ENCODE measurements around the gene TCTN2.

Gene TCTN2

DNA sequence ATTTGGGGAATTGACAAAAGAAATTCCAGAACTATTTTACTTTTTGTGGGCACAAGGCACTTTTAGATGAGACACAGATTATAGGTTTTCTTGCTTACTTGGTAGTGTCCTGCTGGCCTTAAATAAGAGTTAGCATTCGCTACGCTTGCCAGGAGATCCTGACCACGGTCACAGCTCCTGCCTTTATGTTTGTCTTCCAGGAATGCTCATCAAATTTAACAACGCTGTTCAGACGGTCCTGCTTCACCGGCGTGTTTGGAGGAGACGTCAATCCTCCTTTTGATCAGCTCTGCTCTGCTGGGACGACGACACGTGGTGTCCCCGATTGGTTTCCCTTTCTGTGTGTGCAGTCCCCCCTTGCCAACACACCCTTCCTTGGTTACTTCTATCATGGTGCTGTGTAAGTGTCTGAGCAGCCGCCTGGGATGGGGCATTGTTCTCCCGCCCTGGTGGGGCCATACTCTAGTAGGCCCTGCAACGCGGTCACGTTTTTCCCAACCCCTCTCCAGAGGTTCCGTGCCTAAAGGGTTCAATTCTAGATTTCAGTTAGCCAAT is 15.8 kb downstream of the TCTN2 start:
- DNase-seq (ENCODE audit: low spot score) = no peak

GRCh38 chr12:123690191-123690840 is 19.4 kb downstream of the TCTN2 start:
- no peak for DNase-seq (ENCODE audit: low spot score)

DNA sequence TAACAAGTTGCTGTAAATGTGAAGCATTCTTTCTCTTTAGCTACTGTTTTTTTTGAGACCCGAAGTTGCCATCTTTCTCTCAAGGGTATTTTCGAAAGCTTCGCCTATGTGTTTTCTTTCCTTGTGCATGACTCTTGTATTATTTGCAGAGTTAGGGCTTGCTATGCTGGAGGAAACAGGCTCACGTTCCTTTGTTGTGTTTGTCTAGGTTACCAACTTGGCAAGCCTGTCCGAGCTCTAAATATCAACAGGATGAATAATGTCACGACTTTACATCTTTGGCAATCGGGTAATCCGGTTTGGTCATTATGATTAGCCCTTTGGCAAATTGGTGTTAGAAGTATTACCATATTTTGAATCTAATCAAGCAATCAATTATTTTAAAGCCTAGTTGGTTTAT is 25.3 kb downstream of the TCTN2 start:
- no peak for DNase-seq (ENCODE audit: low spot score)

- DNase-seq (ENCODE audit: low spot score) = no peak
Observed at GRCh38 chr12:123696646-123697045, 25.7 kb downstream of the TCTN2 start.

DNA sequence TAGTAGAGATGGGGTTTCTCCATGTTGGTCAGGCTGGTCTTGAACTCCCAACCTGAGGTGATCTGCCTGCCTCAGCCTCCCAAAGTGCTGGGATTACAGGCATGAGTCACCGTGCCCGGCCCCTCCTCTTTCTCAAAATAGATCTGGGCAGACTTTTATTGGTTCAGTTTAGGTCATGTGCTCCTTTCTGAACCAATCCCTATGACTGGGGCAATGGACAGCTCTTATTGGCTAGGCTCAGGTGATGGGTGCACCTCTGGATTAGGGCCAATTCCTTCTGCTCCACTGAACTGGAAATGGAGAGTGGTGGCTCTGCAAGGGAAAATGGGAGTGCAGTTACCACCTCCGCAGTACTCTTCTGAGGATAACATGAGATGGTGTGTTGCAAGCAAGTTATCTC is 35.0 kb downstream of the TCTN2 start:
- no peak for DNase-seq (ENCODE audit: low spot score)

GRCh38 chr12:123707466-123707865 is 36.6 kb downstream of the TCTN2 start:
- no peak for DNase-seq (ENCODE audit: low spot score)

- DNase-seq (ENCODE audit: low spot score) = no peak
Observed at GRCh38 chr12:123712780-123713319, 41.9 kb downstream of the TCTN2 start.

DNA sequence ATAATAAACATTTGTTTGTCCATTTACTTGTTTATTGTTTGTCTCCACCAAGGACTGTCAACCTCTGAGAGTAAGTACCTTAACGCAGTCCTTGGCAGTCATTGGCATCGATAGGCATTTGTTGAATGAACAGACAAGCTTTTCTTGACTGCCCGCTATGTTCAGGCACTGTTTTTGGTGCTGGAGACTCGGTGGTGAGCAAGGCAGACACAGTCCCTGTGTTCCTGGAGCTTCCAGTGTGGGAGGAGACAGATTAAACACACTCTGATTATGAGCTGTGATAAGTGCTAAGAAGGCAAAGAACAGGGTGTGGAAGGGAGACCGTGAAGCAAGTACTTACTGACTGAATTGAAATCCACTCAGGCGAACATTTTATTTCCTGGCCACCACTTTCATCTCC is 42.5 kb downstream of the TCTN2 start:
- DNase-seq (ENCODE audit: low spot score) = peak; percentile 23

- no peak for DNase-seq (ENCODE audit: low spot score)
Observed at GRCh38 chr12:123713823-123714585, 43.1 kb downstream of the TCTN2 start.

GRCh38 chr12:123715195-123715594 is 44.3 kb downstream of the TCTN2 start:
- DNase-seq (ENCODE audit: low spot score) = no peak

- no peak for DNase-seq (ENCODE audit: low spot score)
Observed at GRCh38 chr12:123717350-123717749, 46.4 kb downstream of the TCTN2 start.

DNA sequence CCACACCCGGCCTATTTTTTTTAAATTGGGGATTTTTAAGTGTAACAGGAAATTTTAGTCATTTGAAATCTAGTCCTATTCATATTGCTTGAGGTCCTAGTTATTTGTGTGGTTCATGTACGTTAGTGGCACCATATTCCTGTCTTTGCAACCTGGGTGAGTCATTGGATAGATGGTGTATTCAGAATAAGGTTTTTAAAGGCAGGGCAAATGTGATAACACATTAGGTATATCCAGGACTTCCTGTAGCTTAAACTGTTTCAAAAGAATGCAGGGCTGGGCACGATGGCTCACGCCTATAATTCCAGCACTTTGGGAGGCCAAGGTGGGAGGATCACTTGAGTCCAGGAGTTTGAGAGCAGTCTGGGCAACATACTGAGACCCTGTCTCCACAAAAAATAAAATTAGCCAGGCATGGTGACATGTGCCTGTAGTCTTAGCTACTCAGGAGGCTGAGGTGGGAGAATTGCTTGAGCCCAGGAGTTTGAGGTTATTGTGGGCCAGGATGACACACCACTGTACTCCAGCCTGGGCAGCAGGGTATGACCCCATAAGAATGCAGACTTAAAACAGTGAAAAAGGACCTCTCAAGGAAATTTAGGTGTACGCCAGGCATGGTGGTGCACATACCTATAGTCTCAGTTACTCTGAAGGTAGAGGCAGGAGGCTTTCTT is 49.4 kb downstream of the TCTN2 start:
- no peak for DNase-seq (ENCODE audit: low spot score)

- DNase-seq (ENCODE audit: low spot score) = no peak
Observed at GRCh38 chr12:123721245-123721644, 50.3 kb downstream of the TCTN2 start.

DNA sequence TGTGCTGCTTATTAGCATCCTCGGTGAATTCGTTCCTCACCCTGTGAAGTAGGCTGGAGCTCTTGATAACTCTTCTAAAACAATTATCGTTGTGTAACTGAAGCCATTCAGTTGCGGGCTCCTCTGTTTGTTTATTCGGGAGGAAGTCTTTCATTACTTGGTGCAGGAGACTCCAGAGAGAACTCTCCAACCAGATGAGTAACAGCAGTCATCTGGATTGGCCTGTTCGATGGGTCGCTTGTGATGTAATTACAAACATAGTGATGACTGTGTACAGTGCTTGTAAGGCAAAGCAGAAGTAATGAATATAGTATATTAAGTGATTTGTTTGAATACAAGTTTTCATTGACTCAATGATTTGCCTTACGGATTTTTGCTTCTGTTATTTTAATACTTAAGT is 52.1 kb downstream of the TCTN2 start:
- no peak for DNase-seq (ENCODE audit: low spot score)

GRCh38 chr12:123723765-123724164 is 52.9 kb downstream of the TCTN2 start:
- DNase-seq (ENCODE audit: low spot score) = no peak

DNA sequence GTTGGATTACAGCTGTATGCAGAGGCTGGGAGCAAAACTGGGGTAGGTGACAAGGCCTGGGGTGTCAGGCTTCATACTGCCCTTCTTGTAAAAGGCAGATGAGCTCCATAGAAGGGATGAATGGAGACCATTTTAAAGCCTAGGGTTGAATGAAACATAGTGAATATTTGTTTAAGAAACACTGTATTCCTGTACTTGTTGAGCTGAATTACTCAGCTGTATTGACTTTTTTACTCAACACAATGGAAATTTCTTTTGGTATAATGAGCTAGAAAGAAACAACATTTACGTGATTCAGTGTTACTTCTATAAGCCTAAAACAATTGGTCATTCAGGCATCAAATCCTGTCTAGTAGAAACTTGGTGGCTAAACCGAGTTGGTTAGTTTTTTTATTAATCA is 55.3 kb downstream of the TCTN2 start:
- no peak for DNase-seq (ENCODE audit: low spot score)

DNA sequence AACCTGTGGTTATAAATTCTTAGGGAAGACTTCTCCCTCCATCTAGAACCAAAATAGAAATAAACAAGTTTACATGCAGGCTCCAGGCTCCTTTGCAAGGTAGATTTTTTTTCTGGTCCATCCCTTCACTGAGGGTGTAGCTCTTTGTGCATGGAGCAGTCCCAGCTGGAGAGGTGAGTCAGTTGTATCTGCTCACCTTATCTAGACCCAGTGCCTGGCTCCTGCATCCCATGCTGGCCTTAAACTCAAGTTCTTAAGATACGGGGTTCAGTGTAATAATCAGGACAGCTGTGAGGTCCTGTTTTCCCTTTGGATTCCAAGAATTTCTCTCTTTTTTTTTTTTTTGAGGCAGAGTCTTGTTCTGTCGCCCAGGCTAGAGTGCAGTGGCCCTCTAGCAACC is 56.0 kb downstream of the TCTN2 start:
- DNase-seq (ENCODE audit: low spot score) = no peak

GRCh38 chr12:123727878-123728277 is 57.0 kb downstream of the TCTN2 start:
- no peak for DNase-seq (ENCODE audit: low spot score)

- no peak for DNase-seq (ENCODE audit: low spot score)
Observed at GRCh38 chr12:123731596-123731995, 60.7 kb downstream of the TCTN2 start.

GRCh38 chr12:123732251-123732650 is 61.3 kb downstream of the TCTN2 start:
- no peak for DNase-seq (ENCODE audit: low spot score)

GRCh38 chr12:123733229-123733628 is 62.3 kb downstream of the TCTN2 start:
- no peak for DNase-seq (ENCODE audit: low spot score)

GRCh38 chr12:123734268-123734667 is 63.4 kb downstream of the TCTN2 start:
- DNase-seq (ENCODE audit: low spot score) = no peak

Data from AG20443 (cell line).